Measurements from ENCODE around the gene SNX2.
A peak's percentile ranks its signal among the peaks of the same experiment; 100 is the strongest.
"Not testable (repeated sequence)": the region's sequence is repeated elsewhere in the genome, so short reads cannot be mapped to it uniquely, and the experiment has no call there.

Gene SNX2

GRCh38 chr5:122844136-122844909, 69.4 kb downstream of the SNX2 start:
- DNase-seq (ENCODE audit: low read depth, low spot score), result no peak

GRCh38 chr5:122844910-122845228, 70.0 kb downstream of the SNX2 start:
- no peak for DNase-seq (ENCODE audit: low read depth, low spot score)

- peak; percentile 50 for DNase-seq (ENCODE audit: low read depth, low spot score)
Measured at GRCh38 chr5:122845229-122846050, 70.6 kb downstream of the SNX2 start, which contains the start of gene SNX24. Gene SNX24 (plus strand): TSS chr5:122845613. CDS start chr5:122845634, 21 bp downstream.

GRCh38 chr5:122846051-122846550, 71.2 kb downstream of the SNX2 start:
- no peak for DNase-seq (ENCODE audit: low read depth, low spot score)

GRCh38 chr5:122847687-122848081, 72.8 kb downstream of the SNX2 start:
- DNase-seq (ENCODE audit: low read depth, low spot score), result no peak

- DNase-seq (ENCODE audit: low read depth, low spot score), result no peak
Measured at GRCh38 chr5:122849771-122850170, 74.9 kb downstream of the SNX2 start.

GRCh38 chr5:122857538-122857937, 82.7 kb downstream of the SNX2 start:
- not testable (repeated sequence) for DNase-seq (ENCODE audit: low read depth, low spot score)

- DNase-seq (ENCODE audit: low read depth, low spot score), result no peak
Measured at GRCh38 chr5:122858451-122858850, 83.6 kb downstream of the SNX2 start.

- DNase-seq (ENCODE audit: low read depth, low spot score), result no peak
Measured at GRCh38 chr5:122863240-122863639, 88.4 kb downstream of the SNX2 start.

GRCh38 chr5:122863721-122864120, 88.8 kb downstream of the SNX2 start:
- no peak for DNase-seq (ENCODE audit: low read depth, low spot score)

GRCh38 chr5:122864400-122864799, 89.5 kb downstream of the SNX2 start:
- no peak for DNase-seq (ENCODE audit: low read depth, low spot score)

GRCh38 chr5:122864842-122865241, 90.0 kb downstream of the SNX2 start:
- DNase-seq (ENCODE audit: low read depth, low spot score), result no peak

- DNase-seq (ENCODE audit: low read depth, low spot score), result no peak
Measured at GRCh38 chr5:122870219-122870856, 95.5 kb downstream of the SNX2 start.

GRCh38 chr5:122871661-122872060, 96.8 kb downstream of the SNX2 start:
- DNase-seq (ENCODE audit: low read depth, low spot score), result no peak

- no peak for DNase-seq (ENCODE audit: low read depth, low spot score)
Measured at GRCh38 chr5:122874179-122874875, 99.4 kb downstream of the SNX2 start.

GRCh38 chr5:122877518-122877917, 102.6 kb downstream of the SNX2 start:
- no peak for DNase-seq (ENCODE audit: low read depth, low spot score)

GRCh38 chr5:122879076-122879475, 104.2 kb downstream of the SNX2 start:
- no peak for DNase-seq (ENCODE audit: low read depth, low spot score)

All from activated CD4-positive, CD25-positive, alpha-beta regulatory T cell treated with anti-CD3 and anti-CD28 coated beads, Interleukin-2, amount 50 U/mL, for 16 hours (primary cell).